A549 treated with AZD9567 at 1 μM for 4 hours (cell line): ENCODE measurements around the gene FAM236B. TPM values are rescaled to one million over a fixed set of nuclear protein-coding genes. Genes with fewer than 3 reads are reported as not detected.

Experiments
- total RNA-seq: library from RNA; stranded (reverse); fragments of 200-300 nt; extraction: Qiagen RNA extraction; gene quantifications from 5 replicates; pipeline ENCODE4 v1.2.3, GENCODE V29; 2022; ENCODE audit not compliant: insufficient read depth

The FAM236B gene
- not detected in 5 replicates for total RNA-seq

GRCh38 chrX:72782560-72782959, at the start of gene FAM236B:
Gene FAM236B, minus strand, starts transcription at chrX:72782660. Its CDS starts 100 bp downstream, at chrX:72782560.

GRCh38 chrX:72808110-72808509, 25.6 kb upstream of the FAM236B start, which contains the start of gene FAM236D:
Gene FAM236D, minus strand, starts transcription at chrX:72808210. Its CDS starts 100 bp downstream, at chrX:72808110.

GRCh38 chrX:72776653-72777466, 5.6 kb downstream of the FAM236B start, which contains the start of gene DMRTC1B:
Gene DMRTC1B, plus strand, starts transcription at chrX:72776890. Its CDS starts 68,246 bp downstream, at chrX:72845136.

Other genes with a start within 250 kb of the FAM236B start
- 22.8 to 29.8 TPM (median 23.3 TPM) in 5 replicates for gene HDAC8, start 209.8 kb downstream of the FAM236B start, total RNA-seq
- gene PHKA1, start 68.4 kb downstream of the FAM236B start, total RNA-seq, result 23.0 to 35.4 TPM (median 27.8 TPM) in 5 replicates
- gene DMRTC1B, start 5.8 kb downstream of the FAM236B start, total RNA-seq, result 0.05 to 0.13 TPM (median 0.07 TPM) in 3 of 5 replicates, not detected in the others
- gene FAM236D, start 25.6 kb upstream of the FAM236B start, total RNA-seq, result not detected in 5 replicates
- gene FAM236C, start 130.0 kb upstream of the FAM236B start, total RNA-seq, result not detected in 5 replicates
- not detected in 5 replicates for gene FAM236A, start 155.5 kb upstream of the FAM236B start, total RNA-seq
- gene DMRTC1, start 161.2 kb upstream of the FAM236B start, total RNA-seq, result 0.05 TPM in 1 of 5 replicates, not detected in the others
- gene PABPC1L2B, start 220.3 kb upstream of the FAM236B start, total RNA-seq, result not detected in 5 replicates